Esophagus muscularis mucosa (tissue), 3 donors: ENCODE measurements around the gene SART1.

Experiments used
- CTCF ChIP-seq, 3 experiments: fragments of 200-600 bp in 2 of 3; fragments of 450-650 bp in 1 of 3; sonication (generic) in 2 of 3; IDR thresholded peaks; one replicate each; pipeline ENCODE4 v1.5.1; 2017 to 2019; ENCODE audit warnings: antibody characterized with exemption in 3 of 3, mild to moderate bottlenecking in 2 of 3, moderate library complexity in 1 of 3
- POLR2A ChIP-seq: fragments of 450-650 bp; IDR thresholded peaks from one replicate; pipeline ENCODE4 v1.6.1; 2017; ENCODE audit warnings: antibody characterized with exemption, moderate library complexity, mild to moderate bottlenecking, low read depth

DNA sequence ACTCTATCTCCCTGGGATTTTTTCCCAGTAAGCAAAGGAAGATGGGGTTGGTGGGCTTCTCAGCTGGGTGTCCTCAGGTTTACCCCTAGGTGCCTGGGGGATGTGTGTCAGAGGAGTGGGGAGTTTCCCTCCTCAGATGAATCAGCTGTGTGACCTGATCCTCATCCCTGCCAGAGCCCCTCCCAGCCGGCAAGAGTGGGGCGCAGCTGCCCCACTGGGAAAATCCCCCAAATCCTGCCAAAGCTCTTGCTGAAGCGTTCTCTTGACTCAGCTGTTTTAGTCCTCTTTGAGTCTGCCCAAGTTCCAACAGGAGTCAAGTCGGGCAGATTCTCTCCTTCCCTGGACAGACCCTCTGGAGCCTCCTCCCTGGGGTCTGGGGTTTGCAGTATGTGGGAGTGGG is 48.7 kb upstream of the SART1 start:
- TF ChIP-seq POLR2A, result no peak
- no peak for TF ChIP-seq CTCF (IDR thresholded peaks at IDR 0.05)
